ENCODE data around the gene SCO2.

SCO2 gene

GRCh38 chr22:50476868-50477267, 48.5 kb downstream of the SCO2 start:
- DNase-seq (ENCODE audit: low spot score) = no peak

DNA sequence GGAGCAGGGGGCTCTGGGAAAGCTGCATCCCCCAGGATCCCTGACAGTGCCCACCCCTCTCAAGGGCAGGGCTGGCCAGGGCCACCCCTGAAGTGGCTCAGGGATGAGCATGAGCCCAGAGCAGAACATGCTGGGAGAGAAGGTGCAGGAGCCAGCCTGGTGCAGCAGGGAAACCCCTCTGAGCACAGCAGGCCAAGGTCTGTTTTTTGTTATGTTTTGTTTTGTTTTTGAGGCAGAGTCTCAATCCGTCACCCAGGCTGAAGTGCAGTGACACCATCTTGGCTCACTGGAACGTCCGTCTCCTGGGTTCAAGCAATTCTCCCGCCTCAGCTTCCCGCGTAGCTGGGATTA, 49.8 kb downstream of the SCO2 start:
- no peak for DNase-seq (ENCODE audit: low spot score)

GRCh38 chr22:50474710-50475651, 50.4 kb downstream of the SCO2 start, which contains the start of gene SBF1:
Gene SBF1 (minus strand): TSS chr22:50475035. CDS start chr22:50474840, 195 bp downstream.
- DNase-seq (ENCODE audit: low spot score) = peak; percentile 92

- no peak for DNase-seq (ENCODE audit: low spot score)
Observed at GRCh38 chr22:50473855-50474671, 51.3 kb downstream of the SCO2 start.

Data from cerebellar cortex (tissue), 1 donor.